Measurements from ENCODE around the gene MAN2A2. TPM values are rescaled to one million over a fixed set of nuclear protein-coding genes. Genes with fewer than 3 reads are reported as not detected.
A peak's percentile ranks its signal among the peaks of the same experiment; 100 is the strongest.

The MAN2A2 gene
- total and polyA plus RNA-seq, 9 of the 15 experiments (the other 6 are each of a cell fraction or from before 2014, with no cell fraction given), result 7.3 to 151 (median 43.4) TPM

DNA sequence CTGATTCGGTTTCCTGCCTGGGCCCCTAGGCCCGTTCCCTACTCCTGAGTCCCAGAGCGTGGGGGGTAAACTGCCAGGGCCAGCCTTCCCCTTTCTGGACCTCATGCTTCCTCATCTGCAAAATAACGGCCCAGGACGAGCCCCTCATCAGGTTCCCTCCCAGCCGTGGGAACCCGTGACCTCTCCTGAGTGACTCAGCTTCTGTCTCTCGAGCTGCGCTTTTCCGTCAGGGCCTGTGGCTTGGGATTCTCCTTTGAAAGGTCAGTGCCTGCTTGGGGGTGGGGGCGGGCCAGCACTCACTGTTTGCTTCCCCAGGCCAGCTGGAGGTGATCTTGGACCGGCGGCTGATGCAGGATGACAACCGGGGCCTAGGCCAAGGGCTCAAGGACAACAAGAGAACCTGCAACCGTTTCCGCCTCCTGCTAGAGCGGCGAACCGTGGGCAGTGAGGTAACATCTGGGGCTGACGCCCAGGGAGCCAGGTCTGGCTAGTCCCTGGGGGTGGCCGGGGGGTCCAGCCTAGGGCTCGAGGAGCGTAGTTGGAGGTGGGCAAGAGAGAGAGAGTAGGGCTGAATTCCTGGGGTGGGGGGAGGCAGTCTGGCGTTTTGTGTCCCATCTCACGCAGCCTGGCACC is 12.8 kb downstream of the MAN2A2 start (continued):
- TF ChIP-seq PHF20 (IDR thresholded peaks at IDR 0.05; ENCODE audit: partially characterized antibody), result no peak
- TF ChIP-seq CREM (IDR thresholded peaks at IDR 0.05; ENCODE audit: low read depth), result peak; percentile 22; the same call in 1 of the 2 replicates
- TF ChIP-seq, protein P1, sequence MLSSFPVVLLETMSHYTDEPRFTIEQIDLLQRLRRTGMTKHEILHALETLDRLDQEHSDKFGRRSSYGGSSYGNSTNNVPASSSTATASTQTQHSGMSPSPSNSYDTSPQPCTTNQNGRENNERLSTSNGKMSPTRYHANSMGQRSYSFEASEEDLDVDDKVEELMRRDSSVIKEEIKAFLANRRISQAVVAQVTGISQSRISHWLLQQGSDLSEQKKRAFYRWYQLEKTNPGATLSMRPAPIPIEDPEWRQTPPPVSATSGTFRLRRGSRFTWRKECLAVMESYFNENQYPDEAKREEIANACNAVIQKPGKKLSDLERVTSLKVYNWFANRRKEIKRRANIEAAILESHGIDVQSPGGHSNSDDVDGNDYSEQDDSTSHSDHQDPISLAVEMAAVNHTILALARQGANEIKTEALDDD (IDR thresholded peaks at IDR 0.05), result no peak
- TF ChIP-seq ZKSCAN1 (IDR thresholded peaks at IDR 0.05; ENCODE audit: low read depth, low read length), result no peak
- no peak for TF ChIP-seq MBD2 (IDR thresholded peaks at IDR 0.05; ENCODE audit: borderline replicate concordance, low read depth)
- no peak for TF ChIP-seq HDGF (IDR thresholded peaks at IDR 0.05)
- peak; percentile 82 for TF ChIP-seq TEAD2 (tag; IDR thresholded peaks at IDR 0.05)
- TF ChIP-seq, protein P2, sequence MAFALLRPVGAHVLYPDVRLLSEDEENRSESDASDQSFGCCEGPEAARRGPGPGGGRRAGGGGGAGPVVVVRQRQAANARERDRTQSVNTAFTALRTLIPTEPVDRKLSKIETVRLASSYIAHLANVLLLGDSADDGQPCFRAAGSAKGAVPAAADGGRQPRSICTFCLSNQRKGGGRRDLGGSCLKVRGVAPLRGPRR (CRISPR knock-in tag; IDR thresholded peaks at IDR 0.05), result no peak
- TF ChIP-seq FOS (IDR thresholded peaks at IDR 0.05; ENCODE audit: extremely low read depth, insufficient read length), result no peak
- TF ChIP-seq TBP (optimal IDR thresholded peaks at IDR 0.05; ENCODE audit: low read depth, low read length), result no peak
- TF ChIP-seq, protein P3, sequence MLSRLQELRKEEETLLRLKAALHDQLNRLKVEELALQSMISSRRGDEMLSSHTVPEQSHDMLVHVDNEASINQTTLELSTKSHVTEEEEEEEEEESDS (CRISPR knock-in tag; IDR thresholded peaks at IDR 0.05), result no peak
- TF ChIP-seq, protein P4, sequence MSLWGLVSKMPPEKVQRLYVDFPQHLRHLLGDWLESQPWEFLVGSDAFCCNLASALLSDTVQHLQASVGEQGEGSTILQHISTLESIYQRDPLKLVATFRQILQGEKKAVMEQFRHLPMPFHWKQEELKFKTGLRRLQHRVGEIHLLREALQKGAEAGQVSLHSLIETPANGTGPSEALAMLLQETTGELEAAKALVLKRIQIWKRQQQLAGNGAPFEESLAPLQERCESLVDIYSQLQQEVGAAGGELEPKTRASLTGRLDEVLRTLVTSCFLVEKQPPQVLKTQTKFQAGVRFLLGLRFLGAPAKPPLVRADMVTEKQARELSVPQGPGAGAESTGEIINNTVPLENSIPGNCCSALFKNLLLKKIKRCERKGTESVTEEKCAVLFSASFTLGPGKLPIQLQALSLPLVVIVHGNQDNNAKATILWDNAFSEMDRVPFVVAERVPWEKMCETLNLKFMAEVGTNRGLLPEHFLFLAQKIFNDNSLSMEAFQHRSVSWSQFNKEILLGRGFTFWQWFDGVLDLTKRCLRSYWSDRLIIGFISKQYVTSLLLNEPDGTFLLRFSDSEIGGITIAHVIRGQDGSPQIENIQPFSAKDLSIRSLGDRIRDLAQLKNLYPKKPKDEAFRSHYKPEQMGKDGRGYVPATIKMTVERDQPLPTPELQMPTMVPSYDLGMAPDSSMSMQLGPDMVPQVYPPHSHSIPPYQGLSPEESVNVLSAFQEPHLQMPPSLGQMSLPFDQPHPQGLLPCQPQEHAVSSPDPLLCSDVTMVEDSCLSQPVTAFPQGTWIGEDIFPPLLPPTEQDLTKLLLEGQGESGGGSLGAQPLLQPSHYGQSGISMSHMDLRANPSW (CRISPR knock-in tag; IDR thresholded peaks at IDR 0.05), result no peak
- 0 out of 2 replicates have a peak, but pooled peaks have one; percentile 58 for TF ChIP-seq ZNF584 (CRISPR knock-in tag; IDR thresholded peaks at IDR 0.05; ENCODE audit: low read depth)
- TF ChIP-seq MTA1 (IDR thresholded peaks at IDR 0.05; ENCODE audit: borderline replicate concordance), result no peak
- TF ChIP-seq, protein P5, sequence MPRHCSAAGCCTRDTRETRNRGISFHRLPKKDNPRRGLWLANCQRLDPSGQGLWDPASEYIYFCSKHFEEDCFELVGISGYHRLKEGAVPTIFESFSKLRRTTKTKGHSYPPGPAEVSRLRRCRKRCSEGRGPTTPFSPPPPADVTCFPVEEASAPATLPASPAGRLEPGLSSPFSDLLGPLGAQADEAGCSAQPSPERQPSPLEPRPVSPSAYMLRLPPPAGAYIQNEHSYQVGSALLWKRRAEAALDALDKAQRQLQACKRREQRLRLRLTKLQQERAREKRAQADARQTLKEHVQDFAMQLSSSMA (CRISPR knock-in tag; IDR thresholded peaks at IDR 0.05), result no peak
- TF ChIP-seq ETV6 (IDR thresholded peaks at IDR 0.05; ENCODE audit: borderline replicate concordance in 1 of 2, low read depth in 2 of 2, low read length in 1 of 2), result no peak
- TF ChIP-seq ETV6 (CRISPR knock-in tag; IDR thresholded peaks at IDR 0.05; ENCODE audit: borderline replicate concordance), result no peak
- TF ChIP-seq, protein P6, sequence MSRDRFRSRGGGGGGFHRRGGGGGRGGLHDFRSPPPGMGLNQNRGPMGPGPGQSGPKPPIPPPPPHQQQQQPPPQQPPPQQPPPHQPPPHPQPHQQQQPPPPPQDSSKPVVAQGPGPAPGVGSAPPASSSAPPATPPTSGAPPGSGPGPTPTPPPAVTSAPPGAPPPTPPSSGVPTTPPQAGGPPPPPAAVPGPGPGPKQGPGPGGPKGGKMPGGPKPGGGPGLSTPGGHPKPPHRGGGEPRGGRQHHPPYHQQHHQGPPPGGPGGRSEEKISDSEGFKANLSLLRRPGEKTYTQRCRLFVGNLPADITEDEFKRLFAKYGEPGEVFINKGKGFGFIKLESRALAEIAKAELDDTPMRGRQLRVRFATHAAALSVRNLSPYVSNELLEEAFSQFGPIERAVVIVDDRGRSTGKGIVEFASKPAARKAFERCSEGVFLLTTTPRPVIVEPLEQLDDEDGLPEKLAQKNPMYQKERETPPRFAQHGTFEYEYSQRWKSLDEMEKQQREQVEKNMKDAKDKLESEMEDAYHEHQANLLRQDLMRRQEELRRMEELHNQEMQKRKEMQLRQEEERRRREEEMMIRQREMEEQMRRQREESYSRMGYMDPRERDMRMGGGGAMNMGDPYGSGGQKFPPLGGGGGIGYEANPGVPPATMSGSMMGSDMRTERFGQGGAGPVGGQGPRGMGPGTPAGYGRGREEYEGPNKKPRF (IDR thresholded peaks at IDR 0.05; ENCODE audit: low read depth, low read length), result no peak
- TF ChIP-seq, protein P7, sequence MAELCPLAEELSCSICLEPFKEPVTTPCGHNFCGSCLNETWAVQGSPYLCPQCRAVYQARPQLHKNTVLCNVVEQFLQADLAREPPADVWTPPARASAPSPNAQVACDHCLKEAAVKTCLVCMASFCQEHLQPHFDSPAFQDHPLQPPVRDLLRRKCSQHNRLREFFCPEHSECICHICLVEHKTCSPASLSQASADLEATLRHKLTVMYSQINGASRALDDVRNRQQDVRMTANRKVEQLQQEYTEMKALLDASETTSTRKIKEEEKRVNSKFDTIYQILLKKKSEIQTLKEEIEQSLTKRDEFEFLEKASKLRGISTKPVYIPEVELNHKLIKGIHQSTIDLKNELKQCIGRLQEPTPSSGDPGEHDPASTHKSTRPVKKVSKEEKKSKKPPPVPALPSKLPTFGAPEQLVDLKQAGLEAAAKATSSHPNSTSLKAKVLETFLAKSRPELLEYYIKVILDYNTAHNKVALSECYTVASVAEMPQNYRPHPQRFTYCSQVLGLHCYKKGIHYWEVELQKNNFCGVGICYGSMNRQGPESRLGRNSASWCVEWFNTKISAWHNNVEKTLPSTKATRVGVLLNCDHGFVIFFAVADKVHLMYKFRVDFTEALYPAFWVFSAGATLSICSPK (IDR thresholded peaks at IDR 0.05; ENCODE audit: borderline replicate concordance), result no peak
- no peak for TF ChIP-seq EZH2 (IDR thresholded peaks at IDR 0.05; ENCODE audit: borderline replicate concordance, low read depth, low read length)
